DND-41 (cell line): ENCODE results near the gene GDI1.
A peak's percentile ranks its signal among the peaks of the same experiment; 100 is the strongest.

Experiments
- ATAC-seq: fragments of 200-7000 bp; cut with Tn5 transposase; 3 replicates; pipeline ENCODE4 v1.9.1; 2021; ENCODE audit warnings: low read depth; ENCODE audit not compliant: insufficient read depth
- DNase-seq: peaks from one replicate; pipeline ENCODE4 v3.0.0-alpha.2; 2020
- H2AFZ ChIP-seq: 2 replicates; pipeline ENCODE4 v1.6.0; 2012; ENCODE audit warnings: low read depth, low read length
- H3K27ac ChIP-seq: 2 replicates; pipeline ENCODE4 v1.5.1; 2012; ENCODE audit warnings: low read length, inconsistent platforms
- H3K27me3 ChIP-seq: fragments of 200-600 bp; sonication (generic); 2 replicates; pipeline ENCODE4 v1.6.0; 2012; ENCODE audit warnings: low read length, mild to moderate bottlenecking, inconsistent platforms; ENCODE audit not compliant: insufficient read depth, poor library complexity
- H3K36me3 ChIP-seq: 2 replicates; pipeline ENCODE4 v1.5.1; 2012; ENCODE audit warnings: low read length, inconsistent platforms; ENCODE audit not compliant: insufficient read depth
- H3K4me1 ChIP-seq: 2 replicates; pipeline ENCODE4 v1.5.1; 2012; ENCODE audit warnings: mild to moderate bottlenecking, low read length; ENCODE audit not compliant: insufficient read depth
- H3K4me2 ChIP-seq: 2 replicates; pipeline ENCODE4 v1.6.0; 2012; ENCODE audit warnings: mild to moderate bottlenecking, moderate library complexity, low read length, inconsistent platforms; ENCODE audit not compliant: insufficient read depth
- H3K4me3 ChIP-seq, 2 experiments: fragments of 200-600 bp in 1 of 2; shearing (Covaris generic) in 1 of 2; 2 replicates each; pipeline ENCODE4 v1.5.1; 2012 to 2016; ENCODE audit warnings: inconsistent platforms in 2 of 2, low read length in 2 of 2, mild to moderate bottlenecking in 2 of 2, low read depth in 1 of 2, moderate library complexity in 1 of 2
- H3K79me2 ChIP-seq: 2 replicates; pipeline ENCODE4 v1.6.0; 2012; ENCODE audit warnings: low read length, inconsistent platforms; ENCODE audit not compliant: insufficient read depth
- H3K9ac ChIP-seq: 2 replicates; pipeline ENCODE4 v1.6.0; 2012; ENCODE audit warnings: low read depth, mild to moderate bottlenecking, inconsistent platforms, low read length, moderate library complexity
- H3K9me3 ChIP-seq: 2 replicates; pipeline ENCODE4 v1.5.1; 2012; ENCODE audit warnings: low read length, moderate library complexity, mild to moderate bottlenecking, inconsistent platforms; ENCODE audit not compliant: insufficient read depth, severe bottlenecking
- H4K20me1 ChIP-seq: 2 replicates; pipeline ENCODE4 v1.6.0; 2012; ENCODE audit warnings: low read length; ENCODE audit not compliant: insufficient read depth
- CTCF ChIP-seq: IDR thresholded peaks from 2 replicates; pipeline ENCODE4 v1.5.1; 2012; ENCODE audit warnings: borderline replicate concordance, low read length, moderate library complexity, mild to moderate bottlenecking; ENCODE audit not compliant: poor library complexity, severe bottlenecking; ENCODE audit errors: extremely low read depth
- EZH2 ChIP-seq: IDR thresholded peaks from 3 replicates; pipeline ENCODE4 v1.6.1; 2012; ENCODE audit warnings: borderline replicate concordance, low read depth, mild to moderate bottlenecking, moderate library complexity, low read length, inconsistent platforms; ENCODE audit not compliant: severe bottlenecking

GDI1 gene

GRCh38 chrX:154409222-154409871 is 27.6 kb upstream of the GDI1 start, which contains the start of gene DNASE1L1:
Gene DNASE1L1, minus strand, starts transcription at chrX:154409254. Its CDS starts 3,686 bp downstream, at chrX:154405568.
- Histone ChIP-seq H3K9ac (no peak within 1 kb of the TSS), H3K9me3 (no peaks in the 10 kb centered on the region), H3K4me1 (peaks cover 14% of the 10 kb centered on the region), H3K79me2 (peaks cover 21% of the 10 kb centered on the region; the same call in 1 of the 2 replicates), H3K4me2 (no peak within 1 kb of the TSS), H3K27ac (no peak within 1 kb of the TSS), H3K4me3 (no peak within 1 kb of the TSS), H3K36me3 (peaks cover 13% of the 10 kb centered on the region), H2AFZ (no peak within 1 kb of the TSS), H4K20me1 (no peaks in the 10 kb centered on the region), H3K27me3 (no peaks in the 10 kb centered on the region)
- DNase-seq (no peak), ATAC-seq (no peak)
- TF ChIP-seq CTCF (no peak), EZH2 (no peak)

- Histone ChIP-seq H3K27ac (peak overlapping the region; percentile 92), H3K9ac (peak overlapping the region; percentile 95), H3K4me2 (peak overlapping the region; percentile 93), H3K4me3 (peak overlapping the region; percentile 50 to 77; a peak in 3 of 4 replicates), H2AFZ (peak overlapping the region; percentile 87), H3K9me3 (no peaks in the 10 kb centered on the region), H3K79me2 (peaks cover 21% of the 10 kb centered on the region; the same call in 1 of the 2 replicates), H4K20me1 (no peaks in the 10 kb centered on the region), H3K36me3 (peaks cover 17% of the 10 kb centered on the region), H3K4me1 (peaks cover 14% of the 10 kb centered on the region), H3K27me3 (no peaks in the 10 kb centered on the region)
- peak; percentile 73 for ATAC-seq
- TF ChIP-seq EZH2 (no peak), CTCF (no peak)
- DNase-seq = peak; percentile 66
Observed at GRCh38 chrX:154411981-154412340, 25.0 kb upstream of the GDI1 start.

- Histone ChIP-seq H3K9ac (peak overlapping the region; percentile 95), H3K36me3 (peaks cover 17% of the 10 kb centered on the region), H3K27ac (peak overlapping the region; percentile 92), H3K9me3 (no peaks in the 10 kb centered on the region), H2AFZ (peak overlapping the region; percentile 87), H3K4me1 (peaks cover 14% of the 10 kb centered on the region), H3K4me3 (peak overlapping the region; percentile 50 to 77; a peak in 3 of 4 replicates), H3K79me2 (peaks cover 21% of the 10 kb centered on the region; the same call in 1 of the 2 replicates), H4K20me1 (no peaks in the 10 kb centered on the region), H3K27me3 (no peaks in the 10 kb centered on the region), H3K4me2 (peak overlapping the region; percentile 93)
- ATAC-seq = peak; percentile 57
- no peak for TF ChIP-seq CTCF
- no peak for TF ChIP-seq EZH2
- DNase-seq = peak; percentile 49
Observed at GRCh38 chrX:154412468-154412867, 24.5 kb upstream of the GDI1 start.
